HCT116 (cell line): Measurements from ENCODE around the gene MRFAP1L1. TPM values are rescaled to one million over a fixed set of nuclear protein-coding genes. Genes with fewer than 3 reads are reported as not detected.

Experiments
- ATAC-seq: fragments of 200-7000 bp; cut with Tn5 transposase; 2 replicates; pipeline ENCODE4 v1.9.1; 2020; ENCODE audit warnings: mild to moderate bottlenecking, moderate library complexity
- BruUV-seq: library from RNA; stranded (reverse); fragments of 400-500 nt; replicated peaks from 2 replicates; lab custom pipeline; 2021; lab: Mats Ljungman, UMichigan
- CTCF ChIA-PET: fragments of 300-600 bp; sonication (Branson Sonifier 250); formaldehyde crosslinking; loops from one replicate; lab custom pipeline; 2021; ENCODE audit warnings: antibody characterized with exemption; lab: Charles Lee
- POLR2A ChIA-PET: fragments of 300-600, 350-600 bp; sonication (Branson Sonifier 250); formaldehyde crosslinking; loops from one replicate; lab custom pipeline; 2021; ENCODE audit warnings: antibody characterized with exemption; lab: Charles Lee
- RAD21 ChIA-PET, 2 experiments: fragments of 300-600 bp; sonication (Branson Sonifier 250); formaldehyde crosslinking; loops; one replicate each; lab custom pipeline; 2023; ENCODE audit warnings: low total read pairs in 2 of 2; ENCODE audit not compliant: uncharacterized antibody in 2 of 2, unreplicated experiment in 2 of 2, low non-redundant PET in 1 of 2; lab: Charles Lee
- DNase-seq: peaks from one replicate; pipeline ENCODE4 v3.0.0-alpha.2; 2010; ENCODE audit warnings: low read depth, low spot score
- H2AFZ ChIP-seq: fragments of 200-600 bp; shearing (Covaris generic), sonication (generic); 2 replicates; pipeline ENCODE4 v1.6.1; 2017; ENCODE audit warnings: low read depth, mixed run types, mixed read lengths, antibody characterized with exemption, low read length; ENCODE audit not compliant: poor library complexity, severe bottlenecking
- H3K27ac ChIP-seq: 2 replicates; pipeline ENCODE4 v1.5.1; 2012; ENCODE audit warnings: low read depth, low read length
- H3K27me3 ChIP-seq: fragments of 200-600 bp; sonication (generic); 2 replicates; pipeline ENCODE4 v1.6.1; 2016; ENCODE audit warnings: mixed run types, low read length, mixed read lengths; ENCODE audit not compliant: insufficient read depth
- H3K36me3 ChIP-seq, 2 experiments: fragments of 200-500 bp in 1 of 2; fragments of 200-600 bp in 1 of 2; sonication (Bioruptor generic) in 1 of 2; sonication (generic) in 1 of 2; 2 replicates each; pipeline versions ENCODE4 v1.5.1 to v1.6.1; 2014 to 2016; ENCODE audit warnings: low read length in 2 of 2, inconsistent platforms in 1 of 2, mixed read lengths in 1 of 2, mixed run types in 1 of 2; ENCODE audit not compliant: insufficient read depth in 2 of 2, control insufficient read depth in 1 of 2
- H3K4me1 ChIP-seq, 2 experiments: fragments of 200-600 bp in 1 of 2; sonication (generic) in 1 of 2; 2 replicates each; pipeline versions ENCODE4 v1.5.1 to v1.6.1; 2012 to 2017; ENCODE audit warnings: low read length in 2 of 2, inconsistent platforms in 1 of 2, mild to moderate bottlenecking in 1 of 2, mixed read lengths in 1 of 2, mixed run types in 1 of 2, moderate library complexity in 1 of 2; ENCODE audit not compliant: insufficient read depth in 2 of 2, control insufficient read depth in 1 of 2
- H3K4me2 ChIP-seq: fragments of 200-600 bp; sonication (generic); 2 replicates; pipeline ENCODE4 v1.6.1; 2017; ENCODE audit warnings: mixed run types, low read length, mixed read lengths
- H3K4me3 ChIP-seq, 2 experiments: fragments of 200-600 bp in 1 of 2; sonication (generic) in 1 of 2; replicated peaks in 1 of 2; 2 replicates each; pipeline ENCODE4 v1.5.1; 2011 to 2016; ENCODE audit warnings: low read length in 2 of 2, control low read depth in 1 of 2, low read depth in 1 of 2, mild to moderate bottlenecking in 1 of 2, mixed read lengths in 1 of 2, mixed run types in 1 of 2
- H3K79me2 ChIP-seq: fragments of 200-600 bp; sonication (generic); 2 replicates; pipeline ENCODE4 v1.6.1; 2017; ENCODE audit warnings: mild to moderate bottlenecking, mixed run types, low read length, moderate library complexity, mixed read lengths; ENCODE audit not compliant: insufficient read depth
- H3K9ac ChIP-seq: fragments of 200-600 bp; sonication (generic); 2 replicates; pipeline ENCODE4 v1.6.1; 2016; ENCODE audit warnings: low read length, mixed read lengths
- H3K9me2 ChIP-seq: fragments of 200-600 bp; sonication (generic), shearing (Covaris generic); 2 replicates; pipeline ENCODE4 v1.6.1; 2017; ENCODE audit warnings: mixed run types, mild to moderate bottlenecking, moderate library complexity; ENCODE audit not compliant: insufficient read depth
- H3K9me3 ChIP-seq, 2 experiments: fragments of 200-500 bp in 1 of 2; fragments of 200-600 bp in 1 of 2; sonication (Bioruptor generic) in 1 of 2; sonication (generic) in 1 of 2; 2 replicates each; pipeline ENCODE4 v1.6.1; 2014 to 2017; ENCODE audit warnings: low read length in 2 of 2, mixed read lengths in 2 of 2, inconsistent platforms in 1 of 2, low read depth in 1 of 2, mild to moderate bottlenecking in 1 of 2, mixed run types in 1 of 2, moderate library complexity in 1 of 2; ENCODE audit not compliant: control insufficient read depth in 1 of 2, insufficient read depth in 1 of 2
- H4K20me1 ChIP-seq: fragments of 200-600 bp; sonication (generic), shearing (Covaris generic); 2 replicates; pipeline ENCODE4 v1.6.1; 2017; ENCODE audit warnings: mixed run types, mild to moderate bottlenecking, moderate library complexity; ENCODE audit not compliant: insufficient read depth
- CEBPB ChIP-seq: IDR thresholded peaks from 2 replicates; pipeline ENCODE4 v1.6.1; 2012; ENCODE audit warnings: low read depth
- ELF1 ChIP-seq: IDR thresholded peaks from 2 replicates; pipeline ENCODE4 v1.6.1; 2012; ENCODE audit warnings: low read depth, borderline replicate concordance
- EZH2phosphoT487 ChIP-seq: fragments of 200-600 bp; IDR thresholded peaks from 2 replicates; pipeline ENCODE4 v1.6.1; 2018; ENCODE audit warnings: antibody characterized with exemption, borderline replicate concordance
- MAX ChIP-seq: IDR thresholded peaks from 2 replicates; pipeline ENCODE4 v1.6.1; 2012
- POLR2AphosphoS5 ChIP-seq: IDR thresholded peaks from 2 replicates; pipeline ENCODE4 v1.6.1; 2011; ENCODE audit warnings: mild to moderate bottlenecking, low read depth, low read length, moderate library complexity
- RAD21 ChIP-seq: IDR thresholded peaks from 2 replicates; pipeline ENCODE4 v1.6.1; 2012; ENCODE audit warnings: low read depth, mild to moderate bottlenecking
- intact Hi-C: fragments of 100-400 bp; cut with micrococcal nuclease; formaldehyde crosslinking; loops from 2 replicates; pipeline ENCODE4 v1.10.0; 2022
- total RNA-seq: library from RNA; stranded (reverse); gene quantifications from one replicate; pipeline ENCODE4 v1.2.1, GENCODE V29; 2021; ENCODE audit not compliant: unreplicated experiment

The MRFAP1L1 gene
- total RNA-seq, 1 experiment from 2014 or later: 43.0 TPM

DNA sequence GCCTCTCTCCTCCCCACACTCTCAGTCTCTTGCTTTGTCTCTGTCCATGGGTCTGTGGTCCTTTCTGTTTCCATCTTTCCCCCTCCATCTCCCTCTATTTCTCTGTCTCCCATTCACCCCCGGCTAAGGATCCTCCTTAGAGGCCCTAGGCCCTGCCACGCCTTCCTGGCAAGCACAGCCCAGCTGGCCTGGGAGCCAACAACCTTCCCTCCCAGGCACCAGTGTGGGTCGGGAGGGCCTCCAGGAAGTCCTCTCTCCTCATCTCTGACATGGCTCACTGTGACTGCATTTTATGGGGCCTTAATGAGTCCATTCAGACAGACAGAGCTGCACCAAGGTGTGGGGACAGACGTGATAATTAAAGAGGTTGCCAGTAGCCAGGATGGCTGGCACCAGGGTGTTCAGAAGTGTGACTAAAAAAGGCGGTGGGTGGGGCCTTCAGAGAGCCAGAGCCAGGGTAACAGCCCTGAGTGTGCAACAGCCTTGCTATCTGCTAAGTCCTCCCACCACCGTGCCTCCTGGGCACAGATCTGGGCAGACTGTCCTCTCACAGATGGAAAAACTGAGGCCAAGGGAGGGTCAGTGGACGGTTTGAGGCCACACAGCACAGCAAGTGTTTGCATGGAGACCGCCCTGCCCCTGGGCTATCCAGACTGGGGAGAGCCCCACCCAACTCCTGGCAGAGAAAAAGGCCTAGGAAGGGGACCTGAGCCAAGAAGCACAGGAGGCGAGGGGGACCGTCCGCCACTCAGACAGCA, 37.8 kb upstream of the MRFAP1L1 start:
- CTCF ChIA-PET: no interaction called here
- H3K9ac ChIP-seq: no peak overlapping the region
- no peaks in the 10 kb centered on the region for H4K20me1 ChIP-seq
- no peak overlapping the region for H3K27ac ChIP-seq
- no TSS peak for BruUV-seq
- no peak for TF ChIP-seq ELF1
- no peak for TF ChIP-seq POLR2AphosphoS5
- H3K27me3 ChIP-seq: no peaks in the 10 kb centered on the region
- DNase-seq (no peak), ATAC-seq (no peak)
- H3K36me3 ChIP-seq: no peaks in the 10 kb centered on the region
- POLR2A ChIA-PET: no interaction called here
- H3K79me2 ChIP-seq: no peaks in the 10 kb centered on the region
- intact Hi-C loops: no loop called here
- H3K9me3 ChIP-seq: no peaks in the 10 kb centered on the region
- RAD21 ChIA-PET: no interaction called here
- H3K9me2 ChIP-seq: no peaks in the 10 kb centered on the region
- H3K4me2 ChIP-seq: no peak overlapping the region
- no peak overlapping the region for H2AFZ ChIP-seq
- no peak overlapping the region for H3K4me3 ChIP-seq
- peaks cover 28 to 58% of the 10 kb centered on the region in 2 experiments for H3K4me1 ChIP-seq

DNA sequence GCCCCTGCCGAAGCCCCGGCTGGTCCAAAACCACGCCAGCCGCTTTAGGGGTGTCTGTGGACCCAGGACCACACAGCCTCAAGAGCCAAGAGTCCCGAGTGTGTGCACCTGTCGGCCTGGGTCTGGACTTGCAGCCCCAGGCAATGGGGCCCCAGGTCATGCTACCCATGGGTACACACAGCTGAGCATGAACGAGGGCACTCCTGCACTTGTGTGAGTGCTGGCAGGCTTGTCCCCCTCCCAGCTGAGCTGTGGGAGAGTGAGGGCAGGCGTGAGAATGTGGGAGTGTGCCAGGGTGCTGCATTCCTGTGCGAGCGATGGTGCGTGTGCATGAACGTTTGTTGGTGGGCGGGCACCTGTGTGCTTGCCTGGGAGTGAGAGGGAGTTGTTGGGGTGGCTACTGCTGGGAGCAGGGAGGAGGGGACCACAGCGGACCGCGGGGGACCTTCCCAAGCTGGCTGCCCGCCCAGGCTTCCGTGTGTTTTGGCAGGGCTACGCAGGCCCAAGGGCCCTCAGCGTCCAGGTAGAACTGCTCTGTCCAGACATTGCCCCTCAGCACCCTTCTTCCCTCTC, 37.1 kb upstream of the MRFAP1L1 start:
- Histone ChIP-seq H3K4me2 (no peak overlapping the region), H3K4me1 (peaks cover 28 to 52% of the 10 kb centered on the region in 2 experiments), H3K4me3 (no peak overlapping the region), H3K27ac (no peak overlapping the region), H3K9me3 (no peaks in the 10 kb centered on the region), H3K9ac (no peak overlapping the region), H3K79me2 (no peaks in the 10 kb centered on the region), H3K27me3 (no peaks in the 10 kb centered on the region), H3K9me2 (no peaks in the 10 kb centered on the region), H3K36me3 (no peaks in the 10 kb centered on the region), H2AFZ (no peak overlapping the region), H4K20me1 (no peaks in the 10 kb centered on the region)
- POLR2A ChIA-PET: no interaction called here
- DNase-seq (no peak), ATAC-seq (no peak)
- BruUV-seq: no TSS peak
- RAD21 ChIA-PET: no interaction called here
- CTCF ChIA-PET: no interaction called here
- no peak for TF ChIP-seq MAX
- no peak for TF ChIP-seq RAD21
- TF ChIP-seq EZH2phosphoT487: no peak
- no peak for TF ChIP-seq CEBPB
- intact Hi-C loops: no loop called here
